D721Med (cell line): ENCODE data around the gene RYR2.
"Not testable (repeated sequence)": the region's sequence is repeated elsewhere in the genome, so short reads cannot be mapped to it uniquely, and the experiment has no call there.

ENCODE experiments used
- DNase-seq: peaks from one replicate; pipeline ENCODE4 v3.0.0; 2011; ENCODE audit warnings: low spot score; ENCODE audit not compliant: insufficient read length
- FAIRE-seq: peaks from 2 replicates; lab custom pipeline; 2011; peaks lifted over from hg19 to GRCh38; lab: Jason Lieb, UNC
- CTCF ChIP-seq: IDR thresholded peaks from 2 replicates; pipeline ENCODE4 v1.5.1; 2012; ENCODE audit warnings: mild to moderate bottlenecking, control low read depth; ENCODE audit not compliant: insufficient read depth; ENCODE audit errors: missing control alignments

RYR2 gene

GRCh38 chr1:237138551-237138950 lies 96.6 kb downstream of the RYR2 start:
- FAIRE-seq (peak; percentile 29), DNase-seq (no peak)
- no peak for TF ChIP-seq CTCF

- TF ChIP-seq CTCF = no peak
- no peak for FAIRE-seq
- DNase-seq = no peak
Measured at GRCh38 chr1:237139732-237140131, 97.7 kb downstream of the RYR2 start.

GRCh38 chr1:237140986-237141385 lies 99.0 kb downstream of the RYR2 start:
- TF ChIP-seq CTCF = no peak
- FAIRE-seq = no peak
- no peak for DNase-seq

- DNase-seq = no peak
- no peak for TF ChIP-seq CTCF
- no peak for FAIRE-seq
Measured at GRCh38 chr1:237141502-237141901, 99.5 kb downstream of the RYR2 start.

GRCh38 chr1:237145379-237146135 lies 103.6 kb downstream of the RYR2 start:
- DNase-seq (no peak), FAIRE-seq (no peak)
- TF ChIP-seq CTCF = no peak

- DNase-seq (no peak), FAIRE-seq (no peak)
- no peak for TF ChIP-seq CTCF
Measured at GRCh38 chr1:237146241-237146640, 104.3 kb downstream of the RYR2 start.

GRCh38 chr1:237149857-237150256 lies 107.9 kb downstream of the RYR2 start:
- DNase-seq (no peak), FAIRE-seq (no peak)
- no peak for TF ChIP-seq CTCF

- DNase-seq, FAIRE-seq: not testable (repeated sequence)
Measured at GRCh38 chr1:237151979-237152378, 110.0 kb downstream of the RYR2 start.
